HG03039 (cell line): ENCODE measurements around the gene CPT1A.

Source experiments
- ATAC-seq: cut with Tn5 transposase; IDR thresholded peaks from one replicate; pipeline ENCODE4 v1.9.1; 2021; ENCODE audit warnings: mild to moderate bottlenecking, moderate library complexity; ENCODE audit not compliant: unreplicated experiment

The CPT1A gene

GRCh38 chr11:68763181-68763721, 78.5 kb downstream of the CPT1A start:
- ATAC-seq, result no peak

GRCh38 chr11:68762481-68762880, 79.2 kb downstream of the CPT1A start:
- no peak for ATAC-seq

DNA sequence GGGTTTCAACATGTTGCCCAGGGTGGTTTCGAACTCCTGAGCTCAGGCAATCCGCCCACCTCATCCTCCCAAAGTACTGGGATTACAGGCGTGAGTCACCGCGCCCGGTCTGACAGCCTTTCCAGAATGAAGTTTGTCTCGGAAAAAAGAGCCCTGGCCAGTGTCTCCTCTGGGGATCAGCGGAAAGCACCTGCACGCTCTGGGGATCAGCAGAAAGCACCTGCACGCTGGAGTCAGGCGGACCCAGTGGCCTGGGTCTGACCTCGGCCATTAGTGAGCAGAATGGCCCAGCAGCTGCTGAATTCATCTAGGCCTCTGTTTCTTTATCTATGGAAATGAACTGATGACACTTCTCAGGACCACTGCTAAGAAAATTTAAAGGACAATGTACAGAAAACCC, 79.9 kb downstream of the CPT1A start:
- no peak for ATAC-seq

GRCh38 chr11:68759991-68760390, 81.7 kb downstream of the CPT1A start:
- no peak for ATAC-seq

DNA sequence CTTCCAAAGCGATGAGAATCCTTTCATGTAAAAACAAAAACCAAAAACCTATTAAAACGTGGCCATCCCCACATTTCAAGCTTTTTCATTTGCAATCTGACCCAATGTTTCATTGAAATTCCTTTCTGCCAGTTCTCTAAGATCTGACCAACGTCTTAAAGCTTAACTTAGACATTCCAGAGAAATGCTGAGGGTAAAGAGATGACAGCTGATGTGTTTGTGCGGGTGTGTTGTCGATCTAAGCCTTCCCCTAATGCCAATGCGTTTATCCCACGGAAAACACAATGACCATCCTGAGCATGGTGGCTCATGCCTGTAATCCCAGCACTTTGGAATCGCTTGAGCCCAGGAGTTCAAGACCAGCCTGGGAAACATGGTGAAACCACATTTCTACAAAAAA, 84.0 kb downstream of the CPT1A start:
- no peak for ATAC-seq

- no peak for ATAC-seq
Observed at GRCh38 chr11:68756171-68756766, 85.4 kb downstream of the CPT1A start.

DNA sequence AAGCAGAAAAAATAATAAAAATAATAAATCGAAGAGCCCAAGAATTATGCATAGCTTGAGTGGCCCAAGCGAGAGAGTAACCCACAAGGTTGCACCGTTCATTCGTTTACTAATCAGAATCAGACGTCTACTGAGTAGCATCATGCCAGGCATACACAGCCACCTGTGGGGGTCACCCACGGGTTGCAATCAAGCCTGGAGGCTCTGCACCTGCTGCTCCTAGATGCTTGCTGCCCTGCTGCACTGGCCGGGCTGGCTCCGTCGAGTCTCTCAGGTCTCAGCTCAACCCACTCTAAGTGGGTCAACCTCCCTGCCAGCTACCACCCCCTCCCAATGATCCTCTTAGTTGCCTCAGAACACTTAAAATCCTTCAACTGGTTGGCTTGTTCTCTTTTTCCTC, 88.4 kb downstream of the CPT1A start:
- no peak for ATAC-seq

- ATAC-seq, result no peak
Observed at GRCh38 chr11:68751331-68751856, 90.3 kb downstream of the CPT1A start, which contains the start of gene TESMIN. Gene TESMIN (minus strand): TSS chr11:68751520. CDS start chr11:68750660, 860 bp downstream.

- no peak for ATAC-seq
Observed at GRCh38 chr11:68751004-68751325, 90.8 kb downstream of the CPT1A start.

DNA sequence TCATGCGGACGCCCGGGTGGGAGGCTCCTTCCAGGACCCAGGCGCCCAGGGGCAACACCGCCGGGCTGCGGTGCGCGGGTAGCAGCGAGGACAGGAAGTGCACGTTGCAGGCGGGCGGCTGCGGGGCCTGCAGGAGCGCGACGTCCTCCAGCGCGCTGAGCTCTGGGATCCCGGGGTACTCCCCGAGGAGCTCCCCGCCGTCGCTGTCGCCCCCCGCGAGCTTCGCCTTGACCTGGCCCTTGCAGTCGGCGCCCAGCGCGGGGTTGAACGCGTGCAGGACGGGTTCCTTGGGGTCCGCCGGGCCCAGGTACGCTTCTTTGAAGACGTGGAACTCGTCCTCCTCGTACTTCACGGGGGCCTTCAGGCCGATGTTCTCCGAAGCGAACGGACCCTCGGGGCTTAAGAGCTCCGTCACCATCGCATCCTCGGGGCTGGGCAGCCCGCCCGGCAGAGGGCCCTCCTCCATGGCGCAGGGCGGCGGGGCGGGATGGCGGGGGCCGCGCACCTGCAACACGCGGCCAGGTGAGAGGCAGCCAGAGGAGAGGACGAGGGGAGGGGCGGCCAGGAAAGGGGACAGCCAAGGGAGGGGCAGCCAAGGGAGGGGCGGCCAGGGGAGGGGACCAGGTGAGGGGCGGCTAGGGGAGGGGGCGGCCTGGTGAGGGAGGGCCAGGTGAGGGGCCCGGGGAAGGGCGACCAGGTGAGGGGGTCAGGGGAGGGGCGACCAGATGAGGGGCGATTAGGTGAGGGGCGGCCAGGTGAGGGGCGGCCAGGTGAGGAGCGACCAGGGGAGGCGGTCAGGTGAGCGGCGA, 91.3 kb downstream of the CPT1A start:
- ATAC-seq, result no peak

- no peak for ATAC-seq
Observed at GRCh38 chr11:68749229-68750123, 92.2 kb downstream of the CPT1A start.

DNA sequence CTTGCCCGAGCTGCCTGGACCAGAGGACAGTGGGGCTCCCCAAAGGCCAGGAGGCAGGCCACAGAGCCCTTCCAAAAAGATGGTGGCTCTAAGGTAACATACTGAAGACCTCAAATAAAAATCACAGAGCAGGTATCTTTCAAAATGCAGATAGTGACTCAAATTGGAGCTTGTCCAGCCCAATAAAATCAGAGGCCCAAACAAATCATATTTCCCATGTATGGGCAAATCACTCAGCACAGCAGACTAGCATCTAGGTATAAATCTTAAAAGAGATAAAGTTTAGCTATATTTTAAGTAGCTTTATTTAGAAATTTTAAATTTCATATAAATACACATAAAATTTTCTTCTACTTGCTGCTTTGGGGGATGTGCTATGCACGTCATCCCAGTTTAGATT, 93.7 kb downstream of the CPT1A start:
- ATAC-seq, result no peak

DNA sequence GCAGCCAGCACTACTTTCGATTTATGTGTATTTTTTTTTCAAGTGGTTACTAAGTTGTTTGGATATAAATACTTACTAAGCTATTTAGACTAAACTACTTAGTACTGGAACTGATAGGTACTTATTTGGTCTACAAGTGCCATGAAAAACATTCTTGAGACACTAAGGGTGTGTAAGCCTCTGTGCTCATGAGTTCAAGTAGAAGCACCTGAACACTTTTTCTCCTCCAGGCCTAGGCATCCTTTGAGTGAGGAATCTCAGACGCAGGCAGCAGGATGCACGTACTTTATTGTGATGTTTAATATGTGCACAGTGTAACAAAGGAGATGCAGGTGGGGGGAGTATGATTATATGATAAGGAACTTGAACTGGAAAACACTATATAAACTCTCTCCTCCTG, 98.2 kb downstream of the CPT1A start:
- ATAC-seq, result no peak

GRCh38 chr11:68741463-68741862, 100.3 kb downstream of the CPT1A start:
- no peak for ATAC-seq

GRCh38 chr11:68735646-68736045, 106.1 kb downstream of the CPT1A start:
- ATAC-seq, result no peak

- ATAC-seq, result no peak
Observed at GRCh38 chr11:68735125-68735524, 106.6 kb downstream of the CPT1A start.

DNA sequence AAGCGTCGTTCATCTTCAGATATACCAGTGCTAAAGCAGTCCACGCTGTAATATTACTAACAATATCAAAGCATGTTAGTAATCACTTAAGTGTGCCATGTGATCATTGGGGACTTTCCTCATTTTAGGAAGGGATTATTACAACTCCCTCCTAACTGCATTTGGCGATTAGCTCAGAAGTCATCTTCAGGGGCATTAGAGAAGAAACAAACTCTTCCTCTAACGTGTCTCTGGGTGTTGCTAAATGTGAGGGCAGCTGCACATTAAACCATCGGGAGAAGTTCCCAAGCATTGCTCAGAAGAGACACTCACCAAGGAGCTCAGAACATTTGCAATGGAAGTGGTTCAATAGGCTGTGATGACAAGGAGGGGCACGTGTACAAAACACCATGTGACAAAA, 107.6 kb downstream of the CPT1A start:
- no peak for ATAC-seq

- no peak for ATAC-seq
Observed at GRCh38 chr11:68727783-68728182, 113.9 kb downstream of the CPT1A start.

- no peak for ATAC-seq
Observed at GRCh38 chr11:68724293-68724692, 117.4 kb downstream of the CPT1A start.

- ATAC-seq, result no peak
Observed at GRCh38 chr11:68722143-68722542, 119.6 kb downstream of the CPT1A start.

GRCh38 chr11:68721075-68721474, 120.6 kb downstream of the CPT1A start:
- ATAC-seq, result no peak
